GM18526 (cell line): ENCODE data around the gene GLI2.

Experiments used
- POLR2A ChIP-seq: IDR thresholded peaks from 3 replicates; pipeline ENCODE4 v1.6.1; 2011; ENCODE audit not compliant: insufficient read length; ENCODE audit errors: extremely low read depth

Gene GLI2

DNA sequence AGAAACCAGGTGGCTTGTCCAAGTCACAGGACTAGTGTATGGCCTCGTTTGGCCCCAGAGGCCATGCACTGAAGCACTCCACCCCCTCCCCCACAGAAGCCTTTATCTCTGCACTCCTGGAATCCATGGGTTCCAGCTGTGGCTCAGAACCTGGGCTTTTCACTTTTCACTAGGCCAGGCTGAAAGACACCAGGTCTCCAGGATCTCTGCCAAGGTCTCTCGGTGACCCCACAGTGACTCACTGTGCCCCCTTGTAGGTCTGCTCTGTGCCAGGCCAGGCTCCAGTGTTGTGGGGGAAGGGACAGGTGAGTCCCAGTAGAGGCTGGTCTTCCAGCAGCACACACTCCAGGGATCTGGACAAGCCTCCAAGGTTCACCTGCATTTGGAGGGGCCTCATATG is 31.0 kb upstream of the GLI2 start:
- TF ChIP-seq POLR2A = no peak

DNA sequence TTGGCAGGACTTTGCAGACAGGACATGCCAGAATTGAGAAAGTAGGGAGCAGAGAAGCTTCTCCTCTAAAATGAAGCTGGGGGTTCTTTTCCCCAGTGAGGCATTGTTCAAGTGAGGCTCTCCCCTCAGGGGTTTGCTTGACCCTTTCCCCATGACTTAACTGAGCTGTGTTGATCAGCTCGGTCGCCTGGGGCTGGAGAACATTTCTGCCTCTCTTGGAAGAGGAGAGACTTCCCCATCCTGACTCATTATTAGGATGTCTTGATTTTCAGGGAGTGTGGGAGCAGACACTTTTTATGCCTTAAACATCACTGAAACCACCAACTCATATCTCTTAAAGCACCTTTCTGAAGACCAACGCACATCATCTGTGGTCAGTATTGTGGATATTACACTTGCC is 27.9 kb upstream of the GLI2 start:
- no peak for TF ChIP-seq POLR2A

DNA sequence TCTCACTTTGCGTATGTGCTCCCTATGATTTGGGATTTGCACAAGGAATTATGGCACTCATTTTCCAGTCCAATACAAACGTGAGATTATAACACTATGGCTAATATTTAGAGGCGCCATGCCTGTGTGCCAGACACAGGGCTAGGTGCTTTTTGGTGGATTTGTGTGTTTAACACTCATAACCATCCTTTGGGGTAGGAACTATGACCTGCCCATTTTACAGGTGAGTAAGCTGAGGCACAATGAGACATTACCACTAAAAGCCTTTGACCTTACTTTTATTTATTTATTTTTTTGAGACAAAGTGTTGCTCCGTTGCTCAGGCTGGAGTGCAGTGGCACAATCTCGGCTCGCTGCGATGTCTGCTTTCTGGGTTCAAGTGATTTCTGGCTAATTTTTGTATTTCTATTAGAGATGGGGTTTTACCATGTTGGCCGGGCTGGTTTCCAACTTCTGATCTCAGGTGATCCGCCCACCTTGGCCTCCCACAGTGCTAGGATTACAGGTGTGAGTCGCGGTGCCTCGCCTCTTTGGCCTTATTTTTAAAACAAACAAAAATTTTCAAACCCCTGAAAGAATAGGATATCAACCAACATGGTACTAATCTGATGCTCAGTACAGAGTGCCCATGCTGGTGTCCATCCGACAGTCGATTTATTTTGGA is 26.6 kb upstream of the GLI2 start:
- no peak for TF ChIP-seq POLR2A

DNA sequence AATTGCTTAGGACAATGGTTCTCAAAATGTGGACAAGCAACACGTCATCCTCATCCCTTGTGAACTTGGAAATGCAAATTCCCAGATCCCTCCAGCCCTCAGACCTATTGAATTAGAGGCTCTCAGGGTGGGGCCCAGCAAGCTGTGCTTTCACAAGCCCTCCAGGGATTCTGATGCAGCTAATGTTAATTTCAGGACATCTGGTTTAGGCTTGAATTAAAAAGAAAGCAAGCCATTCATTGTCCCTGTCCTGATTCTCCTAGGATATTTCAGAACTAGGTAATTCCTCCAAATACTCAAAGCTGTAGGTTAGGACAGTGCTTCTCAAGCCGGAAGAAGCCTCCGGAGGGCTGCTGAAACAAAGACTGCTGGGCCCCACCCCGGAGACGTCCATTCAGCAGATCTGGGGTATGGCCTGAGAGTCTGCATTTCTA is 26.0 kb upstream of the GLI2 start:
- TF ChIP-seq POLR2A = no peak

DNA sequence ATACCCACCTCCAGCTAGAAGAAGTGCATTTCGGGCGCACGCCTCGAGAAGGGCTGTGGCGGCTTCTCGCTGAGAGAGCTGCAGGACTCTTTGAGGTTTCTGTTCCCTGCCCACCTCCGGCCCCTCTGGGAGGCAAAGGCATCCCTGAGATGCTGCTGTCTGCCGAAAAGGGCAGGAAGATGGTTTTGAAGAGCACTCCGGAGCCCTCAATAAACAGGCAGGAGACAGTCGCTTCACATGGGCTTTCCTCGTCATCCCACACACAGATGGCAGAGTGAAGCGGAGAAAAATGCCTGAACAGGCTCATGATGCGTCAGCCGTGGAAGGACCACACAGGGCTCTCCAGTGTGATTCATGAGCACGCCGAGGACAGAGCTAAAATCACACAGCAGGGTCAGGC is 25.4 kb upstream of the GLI2 start:
- no peak for TF ChIP-seq POLR2A

DNA sequence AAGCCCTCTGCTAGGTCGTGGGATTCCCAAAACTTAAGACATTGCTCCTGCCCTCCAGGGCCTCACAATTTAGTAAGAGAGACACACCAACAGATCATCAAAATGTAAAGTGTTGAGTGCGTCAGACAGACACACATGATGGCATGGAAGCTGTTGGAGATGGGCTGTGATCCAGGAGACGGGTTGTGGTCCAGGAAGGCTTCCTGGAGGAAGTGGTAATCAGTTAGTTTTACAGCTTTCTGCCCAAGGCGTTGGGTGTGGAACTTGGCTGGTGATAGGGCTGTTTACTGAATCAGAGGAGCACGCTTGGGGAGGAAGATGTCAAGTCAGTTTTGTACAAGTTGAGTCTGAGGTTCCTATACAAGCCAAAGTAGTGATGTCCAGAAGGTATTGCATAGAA is 24.0 kb upstream of the GLI2 start:
- TF ChIP-seq POLR2A = no peak

DNA sequence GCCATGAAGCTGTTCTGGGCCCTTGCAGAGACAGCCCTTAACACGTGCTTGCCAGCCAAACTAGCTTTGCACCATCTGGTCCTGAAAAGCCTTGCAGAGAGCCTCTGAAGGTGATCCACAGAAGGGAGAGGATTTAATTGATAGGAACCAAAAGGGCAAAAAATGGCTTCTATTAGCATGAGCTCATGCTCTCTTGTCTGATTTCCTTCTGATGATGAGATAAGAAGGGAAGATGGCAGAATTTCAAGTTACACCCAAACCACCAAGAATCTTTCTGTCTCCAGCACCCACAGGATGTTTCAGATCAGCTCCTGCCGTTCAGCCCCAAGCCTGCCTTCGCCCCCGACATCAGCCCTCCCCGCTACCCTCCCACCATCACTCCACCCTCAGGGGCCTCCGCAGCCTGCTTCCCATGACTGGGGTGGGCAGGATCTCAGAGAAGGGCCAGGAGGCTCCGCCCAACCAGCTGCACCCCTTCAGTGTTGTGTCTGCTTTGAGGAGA is 23.4 kb upstream of the GLI2 start:
- TF ChIP-seq POLR2A = no peak

DNA sequence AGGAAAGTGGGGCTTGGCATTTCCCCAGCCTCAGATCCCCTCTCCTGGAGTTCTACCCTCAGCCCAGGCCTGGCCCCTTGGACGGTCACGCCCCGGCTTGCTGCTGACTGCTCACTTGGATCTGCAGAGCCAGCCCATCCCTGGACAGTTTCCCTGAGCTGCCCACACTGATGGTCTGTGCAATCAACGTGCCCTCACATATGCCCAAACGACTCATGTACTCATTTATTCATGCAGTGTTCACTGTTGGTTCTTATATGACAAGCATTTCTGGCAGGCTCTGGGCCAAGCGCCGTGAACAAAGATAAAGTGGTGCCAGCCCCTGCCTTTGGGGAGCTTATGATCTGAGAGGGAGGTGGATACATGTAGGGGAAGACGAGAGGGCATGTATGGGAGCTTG is 20.3 kb upstream of the GLI2 start:
- TF ChIP-seq POLR2A = no peak

DNA sequence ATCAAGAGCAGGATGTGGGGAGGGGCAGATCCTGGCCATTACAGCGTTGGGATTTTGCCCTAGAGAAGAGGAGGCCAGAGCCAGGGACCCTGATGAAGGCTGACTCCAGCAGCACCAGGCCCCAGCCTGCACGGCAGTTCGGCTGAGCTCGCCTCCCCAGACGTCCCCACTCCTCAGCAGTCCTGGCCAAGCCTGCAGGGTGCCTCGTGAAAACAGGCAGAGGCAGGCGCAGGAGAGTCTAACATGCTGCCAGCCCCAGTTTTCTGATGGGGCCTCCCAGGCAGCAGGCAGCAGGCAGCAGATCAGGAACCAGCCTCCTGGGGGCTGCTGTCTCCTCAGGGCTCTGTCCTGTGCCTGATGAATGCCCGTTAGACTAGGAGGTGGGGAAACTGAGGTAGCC is 19.7 kb upstream of the GLI2 start:
- no peak for TF ChIP-seq POLR2A

DNA sequence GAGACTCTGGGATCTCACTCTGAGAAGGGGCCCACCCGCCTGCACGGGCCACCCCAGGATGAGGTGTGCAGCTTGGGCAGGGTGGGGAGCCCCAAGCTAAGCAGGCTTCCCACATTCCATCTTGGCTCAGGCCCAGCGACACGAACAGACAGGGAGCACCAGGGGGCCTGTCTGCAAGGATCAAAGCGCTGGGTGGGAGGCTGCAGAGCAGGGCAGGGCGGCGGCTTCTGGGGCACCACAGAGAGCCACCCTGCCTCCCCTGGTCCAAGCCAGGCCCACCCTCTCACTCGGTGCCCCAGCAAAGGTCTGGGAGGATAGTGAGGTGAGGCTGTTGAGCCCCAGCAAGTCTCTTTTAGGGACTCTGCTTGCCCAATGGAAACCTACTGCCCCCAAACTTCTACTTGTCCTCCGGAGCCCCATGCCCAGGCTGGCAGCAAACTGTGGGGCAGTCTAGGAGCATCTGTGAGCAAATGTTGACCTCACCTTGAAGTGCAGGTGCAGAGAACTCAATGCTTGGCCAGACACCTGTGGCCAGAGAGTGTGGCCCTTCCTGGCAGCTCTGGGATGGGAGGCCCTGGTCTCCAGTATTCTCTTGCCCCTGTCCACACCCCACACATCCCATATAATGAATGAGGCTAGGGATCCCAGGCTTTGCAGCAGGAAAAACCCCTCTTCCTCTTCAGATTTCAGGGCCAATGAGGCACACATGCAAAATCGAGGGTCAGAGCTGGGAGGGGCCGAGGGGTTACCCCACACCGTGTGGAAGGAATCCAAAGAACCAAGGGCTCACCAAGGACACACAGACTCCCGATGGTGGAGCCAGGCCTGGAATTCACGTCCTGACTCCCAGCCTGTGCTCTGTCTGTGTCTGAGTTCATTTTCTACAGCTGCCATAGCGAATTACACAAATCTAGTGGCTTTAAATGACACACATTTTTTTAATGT is 18.8 kb upstream of the GLI2 start:
- TF ChIP-seq POLR2A = no peak

DNA sequence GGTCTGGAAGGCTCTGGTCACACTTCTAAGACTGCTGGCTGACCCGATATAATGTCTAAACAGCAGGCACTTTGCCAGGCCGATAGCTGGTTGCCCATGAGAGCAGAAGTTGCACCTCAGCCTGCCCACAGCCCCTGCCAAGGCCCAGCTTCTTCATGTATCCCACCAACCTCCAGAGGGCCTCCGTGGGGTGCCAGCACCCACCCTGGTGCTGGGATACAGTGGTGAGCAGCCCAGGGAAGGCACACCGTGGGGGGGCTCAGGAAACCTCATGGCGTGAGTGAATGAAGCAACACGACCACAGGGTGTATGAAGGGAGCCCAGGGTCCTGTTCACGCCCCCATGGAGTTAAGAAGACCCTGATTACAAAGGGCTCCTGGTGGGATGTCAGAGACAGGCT is 16.2 kb upstream of the GLI2 start:
- no peak for TF ChIP-seq POLR2A

DNA sequence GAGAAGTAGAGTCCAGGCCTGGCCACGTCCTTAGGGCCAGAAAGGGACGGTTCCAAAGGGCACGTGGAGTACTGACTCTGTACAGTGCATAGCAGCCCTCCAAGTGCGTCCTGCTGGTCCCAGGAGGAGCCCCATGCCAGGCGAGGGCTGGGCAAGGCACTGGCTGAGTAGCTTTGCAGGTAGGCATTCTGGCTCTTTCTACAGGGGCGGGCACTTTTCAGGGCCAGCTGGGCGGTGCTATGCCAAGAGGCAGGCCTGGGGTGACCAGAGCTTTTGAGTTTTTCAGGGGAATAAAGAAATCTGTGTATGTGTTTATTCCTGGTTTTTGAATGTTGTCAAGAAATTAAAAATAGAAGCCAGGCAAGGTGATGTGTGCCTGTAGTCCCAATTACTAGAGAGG is 15.4 kb upstream of the GLI2 start:
- TF ChIP-seq POLR2A = no peak

DNA sequence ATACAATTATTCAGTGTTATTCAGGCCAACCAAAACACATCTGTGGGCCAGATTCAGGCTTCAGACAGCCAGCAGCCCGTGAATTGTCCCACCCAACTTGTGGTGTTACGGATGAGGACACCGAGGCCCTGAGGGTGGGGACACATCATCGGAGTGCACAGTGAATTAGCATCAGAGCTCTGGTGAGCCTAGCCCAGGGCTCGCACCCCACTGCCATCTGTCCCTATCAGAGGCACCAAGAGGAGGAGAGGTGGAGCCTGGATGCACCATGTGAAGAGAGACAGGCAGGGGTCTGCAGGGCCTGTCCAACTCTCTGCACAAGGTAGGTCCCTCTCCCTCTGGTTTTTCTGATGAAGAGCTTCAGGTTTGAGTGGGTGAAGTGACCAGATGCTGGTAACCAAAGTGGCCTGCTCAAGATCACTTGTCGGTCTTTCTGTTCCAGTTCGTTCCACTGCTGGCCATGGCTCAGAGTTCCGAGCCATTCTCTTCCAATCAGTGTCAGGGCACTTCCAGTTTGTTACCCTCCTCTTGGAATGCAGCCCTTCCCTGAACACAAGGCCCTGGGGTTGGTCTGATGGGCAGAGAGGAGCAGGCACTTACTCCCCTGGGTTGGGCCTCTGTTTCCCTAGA is 14.8 kb upstream of the GLI2 start:
- no peak for TF ChIP-seq POLR2A

DNA sequence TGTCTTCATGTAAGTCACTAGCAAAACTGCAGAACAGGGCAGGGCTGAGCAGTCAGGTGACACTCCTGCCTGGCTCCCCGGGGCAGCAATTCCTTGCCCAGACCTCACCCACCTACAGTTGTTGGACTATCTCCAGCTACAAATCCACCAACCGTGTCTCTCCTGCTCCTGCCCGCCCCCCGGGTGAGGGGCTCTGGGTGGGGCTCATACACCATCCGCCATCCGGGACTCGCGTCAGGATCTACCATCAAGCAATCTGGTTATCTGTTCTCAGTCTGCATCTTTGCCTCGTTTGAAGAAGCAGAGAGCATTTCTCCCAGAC is 13.5 kb upstream of the GLI2 start:
- no peak for TF ChIP-seq POLR2A

DNA sequence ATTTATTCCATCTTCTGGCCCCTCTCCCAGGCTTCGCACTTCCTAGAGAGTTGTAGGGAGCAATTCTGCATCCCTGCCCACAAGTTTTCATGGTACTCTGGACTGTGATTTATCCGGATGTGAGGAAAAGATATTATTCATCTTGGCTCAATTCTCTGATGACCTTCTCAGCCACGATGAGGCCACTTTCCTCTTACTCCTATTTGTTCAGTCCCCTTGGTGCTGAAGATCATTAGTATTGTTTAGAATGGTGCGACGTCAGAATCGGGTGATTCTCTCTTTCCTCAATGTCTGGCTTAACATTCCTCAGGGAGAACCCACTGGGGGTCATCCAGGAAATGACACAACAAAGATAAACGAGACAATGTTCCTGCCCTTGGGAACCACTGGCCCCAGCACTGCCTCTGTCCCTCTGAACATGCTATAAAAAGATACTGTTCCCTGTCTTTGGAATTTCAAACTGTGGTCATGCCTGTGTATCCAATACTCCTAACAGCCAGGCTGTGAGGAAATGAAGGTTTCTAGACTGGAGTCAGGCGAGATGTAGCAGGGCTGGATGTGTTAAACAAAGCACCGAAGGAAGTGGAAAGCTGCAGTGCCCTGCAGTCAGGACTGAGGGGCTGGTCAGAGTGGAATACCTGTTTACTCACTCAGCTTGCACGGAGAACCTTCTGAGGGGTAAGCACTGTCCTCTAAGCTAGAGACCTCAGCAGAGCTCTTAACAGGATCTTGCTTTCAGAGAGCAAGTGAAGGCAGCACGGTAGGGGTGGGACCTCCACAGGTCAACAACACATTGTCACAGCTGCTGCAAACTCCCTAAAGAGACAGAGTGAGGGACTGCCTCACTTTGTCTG is 12.9 kb upstream of the GLI2 start:
- TF ChIP-seq POLR2A = no peak
